Trophoblast cell (in vitro differentiated cells and primary cell): ENCODE results near the gene KIF5C.

ENCODE experiments used
- DNase-seq, 2 donors: peaks; one replicate each; pipeline ENCODE4 v3.0.0-alpha.2; 2016
- H2AFZ ChIP-seq: 2 replicates; pipeline ENCODE4 v1.6.1; 2013; ENCODE audit warnings: low read length, moderate library complexity, mild to moderate bottlenecking; ENCODE audit not compliant: insufficient read depth, poor library complexity
- H2AK5ac ChIP-seq: 2 replicates; pipeline ENCODE4 v1.6.1; 2013; ENCODE audit warnings: mild to moderate bottlenecking, low read length
- H2BK120ac ChIP-seq: 2 replicates; pipeline ENCODE4 v1.6.1; 2013; ENCODE audit warnings: low read length, mild to moderate bottlenecking, moderate library complexity; ENCODE audit not compliant: insufficient read depth, poor library complexity
- H2BK12ac ChIP-seq: 2 replicates; pipeline ENCODE4 v1.6.1; 2013; ENCODE audit warnings: mild to moderate bottlenecking, low read length, moderate library complexity
- H2BK5ac ChIP-seq: 2 replicates; pipeline ENCODE4 v1.6.1; 2013; ENCODE audit warnings: low read length, low read depth, moderate library complexity, mild to moderate bottlenecking; ENCODE audit not compliant: poor library complexity
- H3K14ac ChIP-seq: 2 replicates; pipeline ENCODE4 v1.6.1; 2013; ENCODE audit warnings: mild to moderate bottlenecking, low read length
- H3K18ac ChIP-seq: 2 replicates; pipeline ENCODE4 v1.6.1; 2013; ENCODE audit warnings: mild to moderate bottlenecking, low read length
- H3K23ac ChIP-seq: 2 replicates; pipeline ENCODE4 v1.6.1; 2013; ENCODE audit warnings: low read length
- H3K27ac ChIP-seq: 2 replicates; pipeline ENCODE4 v1.5.1; 2013; ENCODE audit warnings: low read depth, mild to moderate bottlenecking, inconsistent platforms, low read length, moderate library complexity
- H3K27me3 ChIP-seq: 2 replicates; pipeline ENCODE4 v1.6.1; 2013; ENCODE audit warnings: inconsistent platforms, mild to moderate bottlenecking, low read length, moderate library complexity; ENCODE audit not compliant: insufficient read depth
- H3K36me3 ChIP-seq, 2 experiments: 1 replicate in 1 of 2; 2 replicates in 1 of 2; pipeline ENCODE4 v1.6.1; 2013; ENCODE audit warnings: low read length in 2 of 2, mild to moderate bottlenecking in 2 of 2, moderate library complexity in 1 of 2; ENCODE audit not compliant: insufficient read depth in 2 of 2, control insufficient read depth in 1 of 2
- H3K4ac ChIP-seq: 2 replicates; pipeline ENCODE4 v1.6.1; 2013; ENCODE audit warnings: low read depth, mild to moderate bottlenecking, low read length, moderate library complexity
- H3K4me1 ChIP-seq, 2 experiments: 1 replicate in 1 of 2; 2 replicates in 1 of 2; pipeline ENCODE4 v1.6.1; 2013; ENCODE audit warnings: low read length in 2 of 2, mild to moderate bottlenecking in 2 of 2, moderate library complexity in 1 of 2; ENCODE audit not compliant: insufficient read depth in 2 of 2, control insufficient read depth in 1 of 2
- H3K4me2 ChIP-seq: 2 replicates; pipeline ENCODE4 v1.6.1; 2013; ENCODE audit warnings: inconsistent platforms, mild to moderate bottlenecking, low read length, moderate library complexity
- H3K4me3 ChIP-seq: 2 replicates; pipeline ENCODE4 v1.5.1; 2013; ENCODE audit warnings: mild to moderate bottlenecking, low read depth, low read length, inconsistent platforms
- H3K79me1 ChIP-seq: one replicate; pipeline ENCODE4 v1.6.1; 2013; ENCODE audit warnings: low read length
- H3K79me2 ChIP-seq: 2 replicates; pipeline ENCODE4 v1.6.1; 2013; ENCODE audit warnings: low read length, mild to moderate bottlenecking; ENCODE audit not compliant: control insufficient read depth, insufficient read depth, poor library complexity
- H3K9ac ChIP-seq: 2 replicates; pipeline ENCODE4 v1.6.1; 2013; ENCODE audit warnings: mild to moderate bottlenecking, low read length
- H3K9me3 ChIP-seq: 2 replicates; pipeline ENCODE4 v1.6.1; 2013; ENCODE audit warnings: low read depth, mild to moderate bottlenecking, control low read depth, inconsistent platforms, low read length; ENCODE audit not compliant: insufficient read depth
- H4K12ac ChIP-seq: 2 replicates; pipeline ENCODE4 v1.6.1; 2013; ENCODE audit warnings: low read depth, mild to moderate bottlenecking, low read length, moderate library complexity
- H4K8ac ChIP-seq: 2 replicates; pipeline ENCODE4 v1.6.1; 2013; ENCODE audit warnings: low read depth, mild to moderate bottlenecking, low read length, moderate library complexity
- H4K91ac ChIP-seq: one replicate; pipeline ENCODE4 v1.6.1; 2013; ENCODE audit warnings: low read depth, mild to moderate bottlenecking, low read length, moderate library complexity
- WGBS: extraction: QIAGEN DNeasy Blood & Tissue Kit; methylation state at CpG from one replicate; pipeline ENCODE4 v1.1.7; 2013; ENCODE audit warnings: missing lambda C conversion rate; ENCODE audit not compliant: insufficient read length, insufficient coverage; ENCODE audit errors: extremely low coverage; 5-methylcytosine and 5-hydroxymethylcytosine counted together

KIF5C gene

GRCh38 chr2:148876595-148877402 lies 1.8 kb downstream of the KIF5C start:
- H3K27ac ChIP-seq: no peak overlapping the region
- no peak overlapping the region for H4K12ac ChIP-seq
- H4K8ac ChIP-seq: no peak overlapping the region
- H2BK120ac ChIP-seq: no peak overlapping the region
- H3K4me1 ChIP-seq: peaks cover 8 to 15% of the 10 kb centered on the region in 2 experiments
- no peak overlapping the region for H2BK5ac ChIP-seq
- H4K91ac ChIP-seq: no peak overlapping the region
- no peak overlapping the region for H3K18ac ChIP-seq
- peaks cover 1% of the 10 kb centered on the region for H3K9me3 ChIP-seq
- no peaks in the 10 kb centered on the region for H3K79me2 ChIP-seq
- DNase-seq: no peak
- no peak overlapping the region for H3K4ac ChIP-seq
- H3K79me1 ChIP-seq: no peaks in the 10 kb centered on the region
- WGBS: no CpG with 5 or more reads among the region's 34 CpGs
- no peak overlapping the region for H2AK5ac ChIP-seq
- peak overlapping the region; percentile 55 for H3K4me3 ChIP-seq
- no peak overlapping the region for H2AFZ ChIP-seq
- peaks cover 10% of the 10 kb centered on the region for H3K27me3 ChIP-seq
- no peak overlapping the region for H3K9ac ChIP-seq
- no peak overlapping the region for H2BK12ac ChIP-seq
- H3K36me3 ChIP-seq: no peaks in the 10 kb centered on the region
- peak overlapping the region; percentile 91 for H3K4me2 ChIP-seq
- H3K23ac ChIP-seq: no peak overlapping the region
- no peak overlapping the region for H3K14ac ChIP-seq

GRCh38 chr2:148877403-148877740 lies 2.3 kb downstream of the KIF5C start:
- Histone ChIP-seq H3K9ac (no peak overlapping the region), H3K4me3 (no peak overlapping the region), H3K4me1 (peaks cover 8 to 15% of the 10 kb centered on the region in 2 experiments), H2BK5ac (no peak overlapping the region), H3K79me1 (no peaks in the 10 kb centered on the region), H3K9me3 (peaks cover 1% of the 10 kb centered on the region), H3K4me2 (no peak overlapping the region), H2AK5ac (no peak overlapping the region), H2BK12ac (no peak overlapping the region), H2AFZ (no peak overlapping the region), H3K79me2 (no peaks in the 10 kb centered on the region), H4K8ac (no peak overlapping the region), H3K23ac (no peak overlapping the region), H3K14ac (no peak overlapping the region), H4K91ac (no peak overlapping the region), H3K27ac (no peak overlapping the region), H3K36me3 (no peaks in the 10 kb centered on the region), H3K4ac (no peak overlapping the region), H3K27me3 (peaks cover 10% of the 10 kb centered on the region), H3K18ac (no peak overlapping the region), H4K12ac (no peak overlapping the region), H2BK120ac (no peak overlapping the region)
- WGBS: no CpG with 5 or more reads among the region's 1 CpG
- no peak for DNase-seq

- H2BK5ac ChIP-seq: no peak overlapping the region
- H3K4me3 ChIP-seq: no peak overlapping the region
- no peak overlapping the region for H4K12ac ChIP-seq
- H3K4me1 ChIP-seq: peaks cover 6 to 10% of the 10 kb centered on the region in 2 experiments
- H2AK5ac ChIP-seq: no peak overlapping the region
- no peak overlapping the region for H3K18ac ChIP-seq
- H2BK12ac ChIP-seq: no peak overlapping the region
- H3K4me2 ChIP-seq: no peak overlapping the region
- H3K23ac ChIP-seq: no peak overlapping the region
- no peak overlapping the region for H4K91ac ChIP-seq
- H2BK120ac ChIP-seq: no peak overlapping the region
- no peak overlapping the region for H3K9ac ChIP-seq
- DNase-seq: no peak
- no peak overlapping the region for H4K8ac ChIP-seq
- H3K14ac ChIP-seq: no peak overlapping the region
- H3K27ac ChIP-seq: no peak overlapping the region
- H3K4ac ChIP-seq: no peak overlapping the region
- no peaks in the 10 kb centered on the region for H3K36me3 ChIP-seq
- peaks cover 1% of the 10 kb centered on the region for H3K9me3 ChIP-seq
- WGBS: no CpG with 5 or more reads among the region's 2 CpGs
- no peaks in the 10 kb centered on the region for H3K79me2 ChIP-seq
- H3K79me1 ChIP-seq: no peaks in the 10 kb centered on the region
- no peak overlapping the region for H2AFZ ChIP-seq
- peaks cover 9% of the 10 kb centered on the region for H3K27me3 ChIP-seq
Observed at GRCh38 chr2:148880636-148881035, 5.6 kb downstream of the KIF5C start.

- no peak overlapping the region for H3K27ac ChIP-seq
- no peak overlapping the region for H3K4ac ChIP-seq
- H3K18ac ChIP-seq: no peak overlapping the region
- no peak overlapping the region for H4K12ac ChIP-seq
- no peak for DNase-seq
- no peak overlapping the region for H2AFZ ChIP-seq
- no peak overlapping the region for H4K8ac ChIP-seq
- no peak overlapping the region for H3K4me2 ChIP-seq
- H3K79me1 ChIP-seq: no peaks in the 10 kb centered on the region
- H3K79me2 ChIP-seq: no peaks in the 10 kb centered on the region
- no peak overlapping the region for H3K9ac ChIP-seq
- H2BK5ac ChIP-seq: no peak overlapping the region
- H3K14ac ChIP-seq: no peak overlapping the region
- no peak overlapping the region for H2AK5ac ChIP-seq
- no peak overlapping the region for H2BK12ac ChIP-seq
- no peak overlapping the region for H4K91ac ChIP-seq
- H3K36me3 ChIP-seq: no peaks in the 10 kb centered on the region
- peaks cover 2% of the 10 kb centered on the region for H3K27me3 ChIP-seq
- H3K4me1 ChIP-seq: no peaks in the 10 kb centered on the region
- WGBS: no CpG with 5 or more reads among the region's 9 CpGs
- no peak overlapping the region for H3K23ac ChIP-seq
- peaks cover 1% of the 10 kb centered on the region for H3K9me3 ChIP-seq
- no peak overlapping the region for H2BK120ac ChIP-seq
- no peak overlapping the region for H3K4me3 ChIP-seq
Observed at GRCh38 chr2:148882051-148882450, 7.0 kb downstream of the KIF5C start.
